HG03432 (cell line): Measurements from ENCODE around the gene ALPG.
"Not testable (repeated sequence)": the region's sequence is repeated elsewhere in the genome, so short reads cannot be mapped to it uniquely, and the experiment has no call there.

ENCODE experiments used
- ATAC-seq: cut with Tn5 transposase; IDR thresholded peaks from one replicate; pipeline ENCODE4 v1.9.1; 2021; ENCODE audit warnings: mild to moderate bottlenecking, moderate library complexity; ENCODE audit not compliant: unreplicated experiment

ALPG gene

GRCh38 chr2:232395586-232395985, 11.1 kb upstream of the ALPG start:
- no peak for ATAC-seq

- ATAC-seq: no peak
Observed at GRCh38 chr2:232396683-232397082, 10.0 kb upstream of the ALPG start.

- no peak for ATAC-seq
Observed at GRCh38 chr2:232398293-232399034, 8.2 kb upstream of the ALPG start.

GRCh38 chr2:232400256-232401015, 6.2 kb upstream of the ALPG start:
- no peak for ATAC-seq

- no peak for ATAC-seq
Observed at GRCh38 chr2:232402518-232402917, 4.1 kb upstream of the ALPG start.

- no peak for ATAC-seq
Observed at GRCh38 chr2:232405943-232406510, 617 bp upstream of the ALPG start.

GRCh38 chr2:232407428-232408150, 945 bp downstream of the ALPG start:
- not testable (repeated sequence) for ATAC-seq

- ATAC-seq: not testable (repeated sequence)
Observed at GRCh38 chr2:232408269-232408668, 1.6 kb downstream of the ALPG start.

- ATAC-seq: not testable (repeated sequence)
Observed at GRCh38 chr2:232409617-232410016, 3.0 kb downstream of the ALPG start.

- ATAC-seq: no peak
Observed at GRCh38 chr2:232410238-232410900, 3.7 kb downstream of the ALPG start.

GRCh38 chr2:232411901-232412629, 5.4 kb downstream of the ALPG start:
- ATAC-seq: no peak

GRCh38 chr2:232412986-232413385, 6.3 kb downstream of the ALPG start:
- ATAC-seq: no peak

- ATAC-seq: no peak
Observed at GRCh38 chr2:232415138-232415690, 8.6 kb downstream of the ALPG start.

GRCh38 chr2:232415736-232416520, 9.3 kb downstream of the ALPG start:
- ATAC-seq: no peak

- no peak for ATAC-seq
Observed at GRCh38 chr2:232416521-232417470, 10.2 kb downstream of the ALPG start.

GRCh38 chr2:232417489-232417888, 10.8 kb downstream of the ALPG start:
- ATAC-seq: no peak

GRCh38 chr2:232418056-232418455, 11.4 kb downstream of the ALPG start:
- ATAC-seq: no peak
